Measurements from ENCODE around the gene ZBTB40.

Gene ZBTB40, protein sequence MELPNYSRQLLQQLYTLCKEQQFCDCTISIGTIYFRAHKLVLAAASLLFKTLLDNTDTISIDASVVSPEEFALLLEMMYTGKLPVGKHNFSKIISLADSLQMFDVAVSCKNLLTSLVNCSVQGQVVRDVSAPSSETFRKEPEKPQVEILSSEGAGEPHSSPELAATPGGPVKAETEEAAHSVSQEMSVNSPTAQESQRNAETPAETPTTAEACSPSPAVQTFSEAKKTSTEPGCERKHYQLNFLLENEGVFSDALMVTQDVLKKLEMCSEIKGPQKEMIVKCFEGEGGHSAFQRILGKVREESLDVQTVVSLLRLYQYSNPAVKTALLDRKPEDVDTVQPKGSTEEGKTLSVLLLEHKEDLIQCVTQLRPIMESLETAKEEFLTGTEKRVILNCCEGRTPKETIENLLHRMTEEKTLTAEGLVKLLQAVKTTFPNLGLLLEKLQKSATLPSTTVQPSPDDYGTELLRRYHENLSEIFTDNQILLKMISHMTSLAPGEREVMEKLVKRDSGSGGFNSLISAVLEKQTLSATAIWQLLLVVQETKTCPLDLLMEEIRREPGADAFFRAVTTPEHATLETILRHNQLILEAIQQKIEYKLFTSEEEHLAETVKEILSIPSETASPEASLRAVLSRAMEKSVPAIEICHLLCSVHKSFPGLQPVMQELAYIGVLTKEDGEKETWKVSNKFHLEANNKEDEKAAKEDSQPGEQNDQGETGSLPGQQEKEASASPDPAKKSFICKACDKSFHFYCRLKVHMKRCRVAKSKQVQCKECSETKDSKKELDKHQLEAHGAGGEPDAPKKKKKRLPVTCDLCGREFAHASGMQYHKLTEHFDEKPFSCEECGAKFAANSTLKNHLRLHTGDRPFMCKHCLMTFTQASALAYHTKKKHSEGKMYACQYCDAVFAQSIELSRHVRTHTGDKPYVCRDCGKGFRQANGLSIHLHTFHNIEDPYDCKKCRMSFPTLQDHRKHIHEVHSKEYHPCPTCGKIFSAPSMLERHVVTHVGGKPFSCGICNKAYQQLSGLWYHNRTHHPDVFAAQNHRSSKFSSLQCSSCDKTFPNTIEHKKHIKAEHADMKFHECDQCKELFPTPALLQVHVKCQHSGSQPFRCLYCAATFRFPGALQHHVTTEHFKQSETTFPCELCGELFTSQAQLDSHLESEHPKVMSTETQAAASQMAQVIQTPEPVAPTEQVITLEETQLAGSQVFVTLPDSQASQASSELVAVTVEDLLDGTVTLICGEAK

DNA sequence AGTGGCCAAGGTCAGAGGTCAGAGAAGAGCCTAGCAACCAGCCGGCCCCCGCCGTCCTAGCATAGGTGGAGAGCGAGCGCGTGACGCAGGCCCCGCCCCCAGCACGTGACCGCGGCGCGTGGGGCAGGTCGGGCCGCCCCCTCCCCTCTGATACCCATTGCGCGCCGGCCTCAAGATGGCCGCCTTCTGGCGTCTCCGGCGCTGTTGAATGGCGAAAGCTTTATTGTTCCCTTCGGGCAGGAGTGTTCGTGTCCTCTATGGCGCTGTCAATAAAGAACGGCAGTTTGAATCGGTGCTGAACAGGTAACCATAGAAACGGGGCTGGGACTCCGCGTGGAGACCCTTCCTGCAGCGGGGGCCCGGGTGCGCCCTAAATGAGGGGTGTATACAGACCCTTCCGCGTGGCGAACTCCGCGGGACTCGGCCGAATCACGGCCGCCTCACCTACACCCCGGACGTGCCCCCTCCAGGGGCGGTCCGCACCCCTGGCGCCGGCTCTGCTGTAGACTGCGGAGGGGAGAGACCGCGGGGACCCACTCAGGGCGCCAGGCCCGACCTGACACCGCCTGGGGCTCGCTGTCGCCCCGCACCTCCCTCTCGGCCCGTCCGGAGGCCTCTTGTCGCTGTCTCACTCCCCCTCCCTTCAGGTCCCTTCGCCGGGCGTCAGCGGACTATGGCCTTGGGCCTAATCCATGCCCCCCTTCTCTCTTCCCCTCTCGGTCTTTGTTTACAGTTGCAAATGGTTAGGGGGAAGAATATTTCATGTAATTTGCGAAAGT lies at the start of gene ZBTB40:
Gene ZBTB40, plus strand, starts transcription at position 150 of the 779 bp plus-strand sequence. CDS start 38,098 bp downstream, outside the sequence.
- TF ChIP-seq ZNF274 (IDR thresholded peaks at IDR 0.05; ENCODE audit: low read depth, low read length): no peak
- H3K4me3 ChIP-seq (ENCODE audit: low read length): peak within 1 kb of the TSS; percentile 77

DNA sequence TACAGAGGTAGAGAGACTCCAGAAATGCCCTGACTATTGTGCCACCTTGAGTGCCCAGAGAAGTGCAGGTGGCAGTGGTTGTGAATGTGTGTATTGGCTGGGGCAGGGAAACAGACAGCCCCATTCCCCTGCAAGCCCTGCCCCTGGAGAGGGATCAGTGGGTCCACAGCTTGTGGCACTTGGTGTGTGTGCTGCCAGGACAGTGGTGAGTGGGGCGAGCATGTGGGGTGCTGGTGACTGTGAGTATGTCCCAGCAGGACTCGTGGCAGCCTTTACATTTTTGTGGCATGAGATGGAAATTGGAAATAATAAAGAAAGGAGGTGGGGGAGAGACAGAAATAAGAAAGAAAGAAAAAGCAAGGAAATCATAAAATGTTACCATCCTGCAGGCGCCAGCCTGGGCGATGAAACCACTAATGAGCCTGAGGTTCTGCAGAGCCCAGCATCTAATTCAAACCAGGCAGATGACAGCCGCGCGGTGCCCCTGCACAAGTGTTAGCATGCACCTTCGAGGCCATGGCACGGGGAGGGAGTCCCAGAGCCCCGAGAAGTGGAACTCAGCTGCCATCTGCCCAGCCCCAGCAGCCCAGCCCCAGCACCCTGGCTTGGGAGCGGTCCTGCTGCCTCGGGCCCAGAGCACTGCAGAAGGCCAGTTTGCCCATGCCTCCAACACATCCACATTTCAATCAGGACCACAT lies 49.1 kb upstream of the ZBTB40 start:
- TF ChIP-seq ZNF274 (IDR thresholded peaks at IDR 0.05; ENCODE audit: low read depth, low read length): no peak
- H3K4me3 ChIP-seq (ENCODE audit: low read length): no peak overlapping the region

DNA sequence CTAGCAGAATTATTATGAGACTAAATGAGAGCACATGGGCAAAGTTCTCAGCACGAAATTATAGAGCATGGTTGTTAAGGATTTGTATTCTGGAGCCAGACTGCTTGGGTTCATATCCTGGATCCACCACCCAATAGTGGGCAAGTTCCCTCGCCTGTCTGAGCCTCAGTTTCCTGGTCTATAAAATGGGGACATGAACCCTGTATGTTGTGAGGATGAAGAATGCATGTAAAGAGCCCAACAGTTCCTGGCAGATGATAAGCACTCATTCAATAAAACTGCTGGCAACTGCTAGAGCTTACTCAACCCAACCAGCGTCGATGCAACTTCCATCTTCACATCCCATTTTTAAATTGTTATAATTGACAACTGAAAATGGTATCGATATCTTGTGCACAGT lies 47.2 kb upstream of the ZBTB40 start:
- TF ChIP-seq ZNF274 (IDR thresholded peaks at IDR 0.05; ENCODE audit: low read depth, low read length): no peak
- no peak overlapping the region for H3K4me3 ChIP-seq (ENCODE audit: low read length)

DNA sequence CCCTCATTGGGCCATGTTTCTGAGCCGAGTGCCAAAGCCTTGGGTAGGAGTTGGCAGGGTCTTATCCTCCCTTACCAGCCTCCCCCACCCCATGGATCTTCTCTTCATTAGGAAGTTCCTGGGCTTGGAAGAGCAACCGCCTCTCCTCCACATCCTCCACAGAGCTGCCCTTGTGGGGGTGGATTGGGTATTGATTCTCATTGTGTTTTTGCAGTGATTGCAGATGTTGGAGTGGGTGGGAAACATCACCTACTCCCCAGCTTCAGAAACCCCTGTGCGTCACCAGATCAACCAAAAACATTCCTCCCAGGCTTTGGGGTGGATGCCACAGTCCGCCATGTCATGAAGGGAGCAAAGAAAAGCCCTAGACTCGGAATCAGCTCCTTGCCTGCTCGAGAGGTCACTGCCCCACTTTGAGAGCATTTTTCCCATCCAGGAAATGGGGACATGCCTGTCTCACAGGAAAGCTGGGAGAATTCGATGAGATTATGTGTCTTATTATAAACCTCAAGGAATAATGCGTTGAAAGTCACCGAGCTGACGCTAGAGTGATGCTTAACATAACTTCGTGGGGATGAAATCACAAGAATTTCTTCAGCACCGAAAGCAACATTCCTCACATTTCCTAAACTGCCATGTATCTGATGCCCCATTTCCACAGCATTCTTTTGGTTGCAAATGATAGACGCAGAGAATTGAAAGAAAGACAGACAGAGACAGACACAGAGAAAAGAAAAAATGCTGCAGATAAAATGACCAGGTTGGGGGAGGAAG lies 44.7 kb upstream of the ZBTB40 start:
- no peak for TF ChIP-seq ZNF274 (IDR thresholded peaks at IDR 0.05; ENCODE audit: low read depth, low read length)
- no peak overlapping the region for H3K4me3 ChIP-seq (ENCODE audit: low read length)

DNA sequence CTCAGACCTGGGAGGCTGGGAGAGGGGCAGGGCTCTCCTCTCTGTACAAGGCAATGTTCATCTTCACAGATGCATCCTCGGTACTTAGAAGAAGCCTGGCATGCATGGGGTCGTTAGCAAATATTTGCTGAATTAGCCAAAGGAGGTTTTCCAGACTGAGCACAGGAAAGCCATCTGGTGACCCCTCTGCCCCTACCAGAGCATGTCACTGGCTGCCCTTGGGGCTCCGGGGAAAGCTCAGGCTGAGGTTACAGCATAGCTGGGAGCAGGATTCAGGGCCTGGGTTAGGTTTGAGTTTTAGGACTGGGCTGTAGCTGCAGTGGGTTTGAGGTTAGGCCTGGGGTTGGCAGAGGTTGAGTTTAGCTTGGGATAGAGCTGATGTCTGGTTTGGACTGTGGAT lies 43.4 kb upstream of the ZBTB40 start:
- H3K4me3 ChIP-seq (ENCODE audit: low read length): no peak overlapping the region
- no peak for TF ChIP-seq ZNF274 (IDR thresholded peaks at IDR 0.05; ENCODE audit: low read depth, low read length)

DNA sequence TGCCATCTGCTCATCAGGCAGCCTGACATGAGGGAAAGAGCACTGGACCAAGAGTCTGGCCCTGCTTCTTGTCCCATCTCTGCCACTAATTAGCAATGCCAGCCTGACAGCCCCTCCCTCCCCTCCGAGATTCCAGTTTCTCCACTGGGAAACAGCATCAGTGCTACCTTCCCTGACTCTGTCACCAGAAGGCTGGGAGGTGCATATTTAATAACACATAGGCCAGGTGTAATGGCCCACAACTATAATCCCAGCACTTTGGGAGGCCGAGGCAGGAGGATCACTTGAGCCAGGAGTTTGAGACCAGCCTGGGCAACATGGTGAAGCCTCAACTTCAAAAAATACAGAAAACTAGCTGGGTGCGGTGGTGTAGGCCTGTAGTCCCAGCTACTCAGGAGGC lies 41.2 kb upstream of the ZBTB40 start:
- TF ChIP-seq ZNF274 (IDR thresholded peaks at IDR 0.05; ENCODE audit: low read depth, low read length): no peak
- no peak overlapping the region for H3K4me3 ChIP-seq (ENCODE audit: low read length)

DNA sequence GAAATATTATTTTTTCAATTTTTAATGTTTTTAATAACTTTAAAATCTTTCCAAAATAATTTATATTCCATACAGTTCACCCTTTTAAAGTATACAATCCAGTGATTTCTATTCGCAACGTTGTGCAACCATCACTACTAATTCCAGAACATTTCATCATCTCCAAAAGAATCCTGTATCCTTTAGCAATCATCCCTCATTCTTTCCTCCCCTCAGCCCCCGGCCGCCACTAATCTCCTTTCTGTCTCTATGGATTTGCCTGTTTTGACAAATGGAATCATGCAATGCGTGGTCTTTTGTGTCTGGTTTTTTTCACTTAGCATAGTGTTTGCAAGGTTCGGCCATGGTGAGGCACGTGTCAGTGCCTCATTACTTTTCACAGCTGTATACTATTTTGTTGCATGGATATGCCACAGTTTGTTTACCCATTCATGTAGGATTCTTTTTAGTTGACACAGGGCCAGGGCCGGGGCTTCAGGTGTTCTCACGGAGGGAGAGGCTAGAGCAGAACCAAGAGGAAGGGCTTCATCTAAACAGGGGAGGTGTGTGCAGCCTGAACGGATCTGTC lies 40.6 kb upstream of the ZBTB40 start:
- H3K4me3 ChIP-seq (ENCODE audit: low read length): no peak overlapping the region
- TF ChIP-seq ZNF274 (IDR thresholded peaks at IDR 0.05; ENCODE audit: low read depth, low read length): no peak

DNA sequence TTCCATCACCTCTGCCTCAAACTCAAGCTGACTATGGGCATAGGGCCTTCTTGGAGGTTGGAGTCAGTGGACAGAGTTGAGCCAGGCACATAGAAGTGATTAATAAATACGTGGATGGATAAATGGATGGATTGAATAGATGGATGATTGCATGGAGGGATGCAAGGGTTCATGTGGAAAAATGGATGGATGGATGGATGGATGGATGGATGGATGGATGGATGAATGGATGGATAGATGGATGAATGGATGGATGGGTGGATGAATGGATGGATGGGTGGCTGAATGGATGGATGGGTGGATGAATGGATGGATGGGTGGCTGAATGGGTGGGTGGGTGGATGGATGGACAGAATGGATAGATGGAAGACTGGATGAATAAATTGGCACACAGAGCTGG lies 40.1 kb upstream of the ZBTB40 start:
- no peak overlapping the region for H3K4me3 ChIP-seq (ENCODE audit: low read length)
- TF ChIP-seq ZNF274 (IDR thresholded peaks at IDR 0.05; ENCODE audit: low read depth, low read length): no peak

DNA sequence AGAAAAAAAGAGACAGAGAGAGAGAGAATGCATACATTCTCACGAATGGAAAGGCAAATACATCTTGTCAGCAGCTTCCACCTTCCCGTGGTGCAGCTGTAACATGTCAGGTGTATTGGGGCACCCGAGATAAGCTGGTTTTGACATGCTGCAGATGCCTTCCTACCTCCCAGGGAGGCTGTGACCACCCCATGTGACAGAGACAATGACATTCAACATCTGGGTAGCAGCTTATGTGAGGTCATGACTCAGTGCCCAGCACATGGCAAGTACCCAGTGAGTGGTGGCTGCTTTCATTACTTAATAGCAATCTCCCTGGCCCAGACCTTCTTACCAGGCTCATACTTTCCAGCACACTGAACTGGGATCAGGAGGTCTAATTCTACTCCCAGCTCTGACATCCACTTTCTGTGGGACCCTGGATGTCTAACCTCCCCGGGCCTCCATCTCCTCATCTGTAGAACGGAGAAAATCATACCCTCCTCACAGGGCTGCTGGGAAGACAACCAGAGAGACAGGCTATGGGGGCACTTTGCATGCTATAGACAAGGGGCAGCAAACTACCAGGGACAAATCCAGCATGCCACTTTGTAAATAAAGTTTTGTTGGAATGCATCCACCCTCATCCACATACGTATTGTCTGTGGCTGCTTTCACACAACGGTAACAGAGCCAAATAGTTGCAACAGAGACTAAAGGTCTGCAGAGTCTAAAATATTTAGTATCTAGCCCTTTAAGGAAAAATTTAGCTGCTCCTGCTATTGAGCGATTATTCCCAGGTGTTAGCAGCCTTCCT lies 38.5 kb upstream of the ZBTB40 start:
- TF ChIP-seq ZNF274 (IDR thresholded peaks at IDR 0.05; ENCODE audit: low read depth, low read length): no peak
- H3K4me3 ChIP-seq (ENCODE audit: low read length): no peak overlapping the region

DNA sequence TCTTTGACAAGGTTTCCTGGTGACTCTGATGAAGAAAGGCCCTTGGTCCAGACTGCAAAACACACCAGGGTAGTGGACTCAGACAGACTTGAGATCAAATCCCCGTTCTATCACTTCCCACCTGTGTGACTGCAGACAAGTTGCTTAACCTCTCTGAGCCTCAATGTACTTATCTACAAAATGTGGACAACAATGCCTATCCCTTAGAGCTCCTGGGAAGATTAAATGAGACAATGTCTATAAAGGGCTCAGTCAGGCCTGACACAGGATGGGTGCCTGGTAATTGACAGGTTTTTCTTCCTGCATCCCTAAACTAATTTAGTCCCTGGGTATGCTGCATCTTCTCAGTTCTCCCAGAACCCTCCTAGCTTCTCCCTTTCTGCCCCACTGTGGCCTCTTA lies 37.9 kb upstream of the ZBTB40 start:
- TF ChIP-seq ZNF274 (IDR thresholded peaks at IDR 0.05; ENCODE audit: low read depth, low read length): no peak

DNA sequence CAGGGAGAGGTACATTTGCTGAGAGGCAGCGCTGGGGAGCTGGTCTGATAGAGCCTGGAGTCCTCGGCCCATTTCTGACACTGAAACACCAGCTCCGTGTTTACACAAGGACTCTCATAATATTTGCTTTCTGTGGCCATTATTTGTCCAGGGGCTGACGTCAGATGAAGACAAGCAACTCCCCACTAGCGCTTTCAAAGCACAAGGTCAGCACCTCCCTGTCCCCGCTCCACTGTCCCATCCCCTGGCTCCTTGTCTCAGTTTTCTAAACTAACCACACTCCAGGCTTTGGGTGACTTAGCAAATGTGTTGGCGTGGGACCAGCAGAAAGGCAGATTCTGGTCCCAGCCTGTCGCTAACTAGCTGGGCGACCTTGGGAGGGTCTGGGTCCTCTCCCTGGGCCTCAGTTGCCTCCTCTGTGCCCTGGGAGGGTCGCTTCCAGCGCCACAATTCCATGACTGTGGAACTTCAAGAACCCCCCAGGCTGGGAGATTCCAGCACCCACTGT lies 37.4 kb upstream of the ZBTB40 start:
- no peak for TF ChIP-seq ZNF274 (IDR thresholded peaks at IDR 0.05; ENCODE audit: low read depth, low read length)
- no peak overlapping the region for H3K4me3 ChIP-seq (ENCODE audit: low read length)

More for the DNA sequence above, 37.9 kb upstream of the ZBTB40 start:
- no peak overlapping the region for H3K4me3 ChIP-seq (ENCODE audit: low read length)

All from GM08714 (cell line).